Gastroesophageal sphincter (tissue), 4 donors: ENCODE data around the gene PMF1. TPM values are rescaled to one million over a fixed set of nuclear protein-coding genes. Genes with fewer than 3 reads are reported as not detected.

Experiments
- ATAC-seq: fragments of 150-250 bp; one replicate; pipeline ENCODE4 v1.9.1; 2016; ENCODE audit warnings: mild to moderate bottlenecking, moderate library complexity
- H3K27ac ChIP-seq, 4 donors: fragments of 200-600 bp; sonication (generic) in 3 of 4; 1 replicate in 3 of 4; 2 replicates in 1 of 4; pipeline ENCODE4 v1.5.1; 2016 to 2019
- H3K27me3 ChIP-seq: fragments of 200-600 bp; sonication (generic); one replicate; pipeline ENCODE4 v1.5.1; 2019
- H3K36me3 ChIP-seq, 2 donors: fragments of 200-600 bp; sonication (generic); one replicate each; pipeline ENCODE4 v1.5.1; 2019; ENCODE audit warnings: control low read depth in 1 of 2
- H3K4me1 ChIP-seq, 3 donors: fragments of 200-600 bp; sonication (generic); 1 replicate in 2 of 3; 2 replicates in 1 of 3; pipeline ENCODE4 v1.5.1; 2016 to 2019; ENCODE audit warnings: control low read depth in 2 of 3
- H3K4me3 ChIP-seq, 2 donors: fragments of 200-600 bp; sonication (generic); one replicate each; pipeline ENCODE4 v1.5.1; 2019; ENCODE audit warnings: mild to moderate bottlenecking in 1 of 2, moderate library complexity in 1 of 2
- H3K9me3 ChIP-seq, 3 donors: fragments of 200-600 bp; sonication (generic); one replicate each; pipeline ENCODE4 v1.5.1; 2017 to 2019; ENCODE audit warnings: control low read depth in 2 of 3
- EP300 ChIP-seq: sonication (generic); formaldehyde crosslinking; IDR thresholded peaks from one replicate; pipeline ENCODE4 v1.6.1; 2017; ENCODE audit warnings: antibody characterized with exemption, mild to moderate bottlenecking
- POLR2A ChIP-seq, 2 donors: fragments of 450-650 bp; IDR thresholded peaks; one replicate each; pipeline ENCODE4 v1.6.1; 2017; ENCODE audit warnings: antibody characterized with exemption in 2 of 2, mild to moderate bottlenecking in 2 of 2, moderate library complexity in 1 of 2
- POLR2AphosphoS5 ChIP-seq: sonication (generic); formaldehyde crosslinking; IDR thresholded peaks from one replicate; pipeline ENCODE4 v1.6.1; 2017; ENCODE audit warnings: antibody characterized with exemption
- WGBS, 2 donors: methylation state at CpG; one replicate each; pipeline ENCODE4 v1.1.5; 2018; ENCODE audit warnings: low coverage in 1 of 2; 5-methylcytosine and 5-hydroxymethylcytosine counted together
- total RNA-seq, 4 donors: library from RNA; depleted of rRNA; stranded (reverse); fragments of >200 nt; gene quantifications; one replicate each; pipeline ENCODE4 v1.1.0, GENCODE V29; 2016
- TF ChIP-seq, protein P1 (sequence below), 4 experiments: fragments of 200-600 bp in 2 of 4; fragments of 450-650 bp in 2 of 4; sonication (generic) in 1 of 4; IDR thresholded peaks; one replicate each; pipeline ENCODE4 v1.5.1; 2017 to 2019; ENCODE audit warnings: antibody characterized with exemption in 4 of 4, mild to moderate bottlenecking in 2 of 4, moderate library complexity in 2 of 4

PMF1 gene
- total RNA-seq, 4 donors from 2014 or later: 49.3 to 58.9 (median 51.8) TPM

DNA sequence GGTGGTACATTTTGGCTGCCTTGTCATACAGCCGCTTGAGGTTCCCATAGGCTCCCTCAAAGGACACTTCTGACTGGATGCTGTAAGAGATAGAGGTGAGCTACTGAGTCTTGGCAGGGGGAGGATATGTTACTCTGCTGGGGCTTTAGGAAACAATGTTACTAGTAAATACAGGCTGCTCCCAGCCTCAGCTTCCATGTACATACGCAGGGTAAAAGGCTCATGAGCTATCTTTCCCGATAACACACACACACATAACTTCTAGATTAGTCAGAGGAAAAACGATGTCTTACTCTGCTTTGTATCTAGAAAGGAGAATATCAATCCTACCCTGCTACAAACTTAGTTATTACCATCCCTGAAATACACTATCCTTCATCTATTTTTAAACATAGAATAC lies 55.5 kb downstream of the PMF1 start:
- H3K27me3 ChIP-seq: no peaks in the 10 kb centered on the region
- no peak for ATAC-seq
- H3K9me3 ChIP-seq: no peaks in the 10 kb centered on the region
- H3K36me3 ChIP-seq: peaks cover 7 to 99% of the 10 kb centered on the region in 2 donors
- WGBS, 2 donors: 59 to 77% methylated on average over 3 to 4 of the region's 4 CpGs
- TF ChIP-seq, protein P1, sequence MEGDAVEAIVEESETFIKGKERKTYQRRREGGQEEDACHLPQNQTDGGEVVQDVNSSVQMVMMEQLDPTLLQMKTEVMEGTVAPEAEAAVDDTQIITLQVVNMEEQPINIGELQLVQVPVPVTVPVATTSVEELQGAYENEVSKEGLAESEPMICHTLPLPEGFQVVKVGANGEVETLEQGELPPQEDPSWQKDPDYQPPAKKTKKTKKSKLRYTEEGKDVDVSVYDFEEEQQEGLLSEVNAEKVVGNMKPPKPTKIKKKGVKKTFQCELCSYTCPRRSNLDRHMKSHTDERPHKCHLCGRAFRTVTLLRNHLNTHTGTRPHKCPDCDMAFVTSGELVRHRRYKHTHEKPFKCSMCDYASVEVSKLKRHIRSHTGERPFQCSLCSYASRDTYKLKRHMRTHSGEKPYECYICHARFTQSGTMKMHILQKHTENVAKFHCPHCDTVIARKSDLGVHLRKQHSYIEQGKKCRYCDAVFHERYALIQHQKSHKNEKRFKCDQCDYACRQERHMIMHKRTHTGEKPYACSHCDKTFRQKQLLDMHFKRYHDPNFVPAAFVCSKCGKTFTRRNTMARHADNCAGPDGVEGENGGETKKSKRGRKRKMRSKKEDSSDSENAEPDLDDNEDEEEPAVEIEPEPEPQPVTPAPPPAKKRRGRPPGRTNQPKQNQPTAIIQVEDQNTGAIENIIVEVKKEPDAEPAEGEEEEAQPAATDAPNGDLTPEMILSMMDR (IDR thresholded peaks at IDR 0.05): no peak
- no peak for TF ChIP-seq POLR2AphosphoS5
- no peak for TF ChIP-seq POLR2A (IDR thresholded peaks at IDR 0.05)
- no peak for TF ChIP-seq EP300
- no peaks in the 10 kb centered on the region for H3K4me1 ChIP-seq
- H3K27ac ChIP-seq: no peak overlapping the region
- no peak overlapping the region for H3K4me3 ChIP-seq

DNA sequence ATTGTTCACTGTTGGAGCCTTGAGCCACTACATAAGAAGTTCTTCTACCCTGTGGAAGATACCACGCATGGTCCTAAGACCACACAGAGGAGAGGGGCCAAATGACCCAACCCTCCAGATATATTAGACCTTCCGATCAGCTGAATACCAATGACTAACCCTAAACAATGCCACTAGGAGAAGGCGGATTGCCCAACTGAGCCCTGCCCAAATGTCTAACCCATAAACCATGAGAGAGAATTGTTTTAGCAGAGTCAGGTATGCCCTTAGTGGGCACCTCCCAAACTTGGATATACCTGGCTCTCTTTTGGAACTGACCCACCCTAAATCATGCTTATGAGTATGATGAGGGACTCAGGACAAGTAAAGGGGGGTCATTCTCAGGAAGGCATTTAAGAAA lies 57.5 kb downstream of the PMF1 start:
- H3K4me3 ChIP-seq: no peak overlapping the region
- peaks cover 7 to 100% of the 10 kb centered on the region in 2 donors for H3K36me3 ChIP-seq
- no peaks in the 10 kb centered on the region for H3K27me3 ChIP-seq
- 71 to 94% methylated on average over 2 of the region's 3 CpGs for WGBS, 2 donors
- H3K9me3 ChIP-seq: no peaks in the 10 kb centered on the region
- no peak for ATAC-seq
- no peak overlapping the region for H3K27ac ChIP-seq
- TF ChIP-seq POLR2AphosphoS5: no peak
- TF ChIP-seq, protein P1 (IDR thresholded peaks at IDR 0.05): no peak
- no peak for TF ChIP-seq POLR2A (IDR thresholded peaks at IDR 0.05)
- TF ChIP-seq EP300: no peak
- H3K4me1 ChIP-seq: no peaks in the 10 kb centered on the region

DNA sequence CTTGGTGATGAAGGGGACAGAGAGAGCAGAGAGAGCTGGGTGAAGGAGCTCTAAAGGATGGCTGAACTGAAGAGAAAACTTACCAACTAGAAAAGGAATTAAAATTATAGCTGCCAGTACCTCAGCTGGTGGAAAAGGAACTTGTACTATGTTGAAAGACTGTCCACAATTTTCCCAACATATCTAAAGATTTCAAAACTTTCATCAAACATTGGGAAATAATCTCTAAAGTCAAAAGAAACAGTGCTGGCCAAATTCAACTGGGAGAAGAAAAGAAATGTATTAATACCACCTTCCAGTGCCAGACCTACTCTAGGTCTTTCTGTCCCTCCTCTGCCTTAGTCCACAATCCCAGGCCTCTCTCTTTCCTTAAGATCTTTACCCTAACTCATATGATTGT lies 63.7 kb downstream of the PMF1 start:
- H3K36me3 ChIP-seq: peaks cover 0 to 85% of the 10 kb centered on the region in 2 donors
- H3K4me1 ChIP-seq: peaks cover 4 to 25% (median 6%) of the 10 kb centered on the region in 3 donors
- no peaks in the 10 kb centered on the region for H3K9me3 ChIP-seq
- TF ChIP-seq EP300: no peak
- TF ChIP-seq, protein P1 (IDR thresholded peaks at IDR 0.05): no peak
- TF ChIP-seq POLR2A (IDR thresholded peaks at IDR 0.05): no peak
- TF ChIP-seq POLR2AphosphoS5: no peak
- H3K4me3 ChIP-seq: no peak overlapping the region
- no peaks in the 10 kb centered on the region for H3K27me3 ChIP-seq
- no peak for ATAC-seq
- no peak overlapping the region for H3K27ac ChIP-seq

DNA sequence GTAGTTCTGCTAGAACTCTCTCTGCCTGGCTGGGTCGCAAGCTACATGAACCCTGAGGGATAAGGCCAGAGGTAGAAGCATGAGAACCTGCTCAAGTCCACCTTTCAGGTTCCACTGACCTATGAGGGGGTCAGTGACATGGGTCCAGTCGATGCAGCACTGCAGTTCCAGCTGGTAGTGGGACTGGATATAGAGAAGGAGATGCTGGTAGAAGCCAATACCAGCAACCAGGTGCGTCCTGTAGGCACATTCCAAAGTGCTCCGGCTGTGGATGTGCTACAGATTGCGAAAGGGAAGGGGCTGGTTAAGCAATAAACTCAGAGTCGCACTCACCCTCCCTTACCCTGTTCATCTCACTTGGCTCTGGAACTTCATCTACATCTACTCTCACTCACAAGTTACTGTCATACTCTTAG lies 64.2 kb downstream of the PMF1 start:
- no peaks in the 10 kb centered on the region for H3K9me3 ChIP-seq

GRCh38 chr1:156279837-156280236 lies 67.0 kb downstream of the PMF1 start:
- TF ChIP-seq EP300 (no peak), POLR2A (IDR thresholded peaks at IDR 0.05) (no peak), POLR2AphosphoS5 (no peak)
- TF ChIP-seq, protein P1 (IDR thresholded peaks at IDR 0.05): no peak
- WGBS, 2 donors: 72 to 90% methylated on average over 1 to 3 of the region's 3 CpGs
- no peak for ATAC-seq

More for the DNA sequence above, 64.2 kb downstream of the PMF1 start:
- Histone ChIP-seq H3K4me1 (peaks cover 4 to 30% (median 10%) of the 10 kb centered on the region in 3 donors), H3K36me3 (peaks cover 0 to 80% of the 10 kb centered on the region in 2 donors), H3K27ac (no peak overlapping the region), H3K4me3 (no peak overlapping the region), H3K27me3 (no peaks in the 10 kb centered on the region)
- TF ChIP-seq, protein P1 (IDR thresholded peaks at IDR 0.05): no peak
- no peak for TF ChIP-seq EP300
- TF ChIP-seq POLR2AphosphoS5: no peak
- no peak for TF ChIP-seq POLR2A (IDR thresholded peaks at IDR 0.05)
- 70 to 81% methylated on average over 4 to 6 of the region's 6 CpGs for WGBS, 2 donors
- ATAC-seq: peak; percentile 52

More at GRCh38 chr1:156279837-156280236, 67.0 kb downstream of the PMF1 start:
- Histone ChIP-seq H3K9me3 (no peaks in the 10 kb centered on the region), H3K4me3 (no peak overlapping the region), H3K36me3 (peaks cover 0 to 52% of the 10 kb centered on the region in 2 donors), H3K4me1 (peaks cover 4 to 44% (median 17%) of the 10 kb centered on the region in 3 donors), H3K27ac (no peak overlapping the region), H3K27me3 (no peaks in the 10 kb centered on the region)
